HG03280 (cell line): ENCODE data around the gene WSCD1.

Experiments used
- ATAC-seq: cut with Tn5 transposase; IDR thresholded peaks from one replicate; pipeline ENCODE4 v1.9.1; 2021; ENCODE audit warnings: mild to moderate bottlenecking, moderate library complexity; ENCODE audit not compliant: unreplicated experiment

The WSCD1 gene

GRCh38 chr17:6057562-6057961 lies 12.6 kb upstream of the WSCD1 start:
- no peak for ATAC-seq

DNA sequence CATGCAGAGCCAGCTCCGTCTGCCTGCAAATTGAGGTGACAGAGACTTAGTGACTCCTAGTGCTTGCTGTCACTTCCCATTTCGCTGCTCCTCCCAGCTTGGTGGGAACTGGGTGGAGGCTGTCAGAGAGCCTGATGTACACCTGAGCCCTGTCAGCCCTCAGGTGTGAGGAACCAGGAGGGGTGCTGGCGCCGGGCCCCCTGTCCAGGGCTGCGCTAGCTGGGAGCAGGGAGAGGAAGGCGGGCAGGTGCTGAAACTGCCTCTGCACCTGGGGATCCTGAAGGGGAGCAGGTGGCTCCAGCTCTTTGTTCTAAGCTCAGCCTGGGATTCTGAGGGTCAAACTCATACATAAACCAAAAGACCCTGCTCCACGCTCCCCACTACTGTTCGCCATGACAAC lies 10.8 kb upstream of the WSCD1 start:
- ATAC-seq = no peak

GRCh38 chr17:6061290-6061689 lies 8.9 kb upstream of the WSCD1 start:
- no peak for ATAC-seq

GRCh38 chr17:6064868-6065267 lies 5.3 kb upstream of the WSCD1 start:
- no peak for ATAC-seq

GRCh38 chr17:6065351-6065750 lies 4.8 kb upstream of the WSCD1 start:
- no peak for ATAC-seq

DNA sequence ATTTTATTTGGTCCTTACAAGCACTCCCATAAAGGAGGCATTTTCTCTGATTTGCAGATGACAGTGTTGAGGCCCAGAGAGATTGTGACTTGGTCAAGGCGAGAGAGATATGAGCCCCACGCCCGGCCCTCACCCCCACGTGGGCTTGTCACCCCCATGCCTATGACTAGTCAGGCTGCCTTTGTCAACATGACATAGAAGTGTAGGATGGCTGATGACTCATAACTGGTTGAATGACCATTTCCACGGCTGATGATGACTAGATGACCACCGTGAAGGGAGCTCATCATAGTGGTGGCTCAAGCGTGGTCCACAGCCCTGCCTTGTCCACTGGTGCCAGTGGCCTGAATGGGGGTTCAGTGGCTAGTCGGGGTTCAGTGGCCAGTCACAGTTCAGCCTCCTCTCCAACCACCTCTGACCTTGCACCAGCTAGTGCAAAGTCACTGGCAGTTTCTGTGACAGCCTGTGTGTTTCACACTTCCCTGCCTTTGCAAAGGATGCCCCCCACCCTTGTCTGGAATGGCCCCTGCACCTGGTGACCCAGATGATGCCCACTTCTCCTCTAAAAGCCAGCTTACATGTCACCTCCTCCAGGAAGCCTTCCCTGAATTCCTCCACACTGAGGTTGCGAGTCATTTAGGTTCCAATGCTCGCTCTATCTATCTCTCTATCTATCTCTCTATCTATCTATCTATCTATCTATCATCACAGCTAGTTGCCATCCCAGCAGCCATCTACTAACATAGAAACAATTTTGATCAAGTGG lies 3.8 kb upstream of the WSCD1 start:
- ATAC-seq = no peak

GRCh38 chr17:6067060-6067459 lies 3.1 kb upstream of the WSCD1 start:
- ATAC-seq = no peak

DNA sequence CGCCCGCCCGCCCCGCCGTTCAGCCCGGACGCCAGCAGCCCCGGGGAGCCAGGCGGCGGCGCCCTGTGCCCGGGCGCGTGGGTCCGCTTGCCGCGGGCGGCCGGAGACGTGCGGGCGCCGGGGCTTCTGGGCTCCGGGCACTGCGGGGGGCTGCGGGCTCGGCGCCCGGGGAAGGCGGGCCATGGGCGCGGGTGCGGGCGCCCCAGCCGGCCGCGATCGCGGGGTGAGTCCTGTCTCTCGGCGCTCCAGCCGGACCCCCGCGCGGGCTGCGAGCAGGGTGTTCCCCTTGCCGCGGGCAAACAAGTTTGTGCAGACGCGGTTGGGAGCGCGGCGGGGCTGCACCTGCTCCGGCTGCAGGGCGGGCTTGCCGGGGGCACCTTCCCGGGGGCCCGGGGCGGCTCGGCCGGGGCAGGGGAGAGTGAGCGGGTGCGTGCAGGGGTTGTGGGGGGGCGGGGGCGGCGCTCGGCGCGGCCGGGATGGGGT lies 292 bp downstream of the WSCD1 start:
- no peak for ATAC-seq

- no peak for ATAC-seq
These were observed 833 bp downstream of the WSCD1 start for GRCh38 chr17:6070913-6071511.

DNA sequence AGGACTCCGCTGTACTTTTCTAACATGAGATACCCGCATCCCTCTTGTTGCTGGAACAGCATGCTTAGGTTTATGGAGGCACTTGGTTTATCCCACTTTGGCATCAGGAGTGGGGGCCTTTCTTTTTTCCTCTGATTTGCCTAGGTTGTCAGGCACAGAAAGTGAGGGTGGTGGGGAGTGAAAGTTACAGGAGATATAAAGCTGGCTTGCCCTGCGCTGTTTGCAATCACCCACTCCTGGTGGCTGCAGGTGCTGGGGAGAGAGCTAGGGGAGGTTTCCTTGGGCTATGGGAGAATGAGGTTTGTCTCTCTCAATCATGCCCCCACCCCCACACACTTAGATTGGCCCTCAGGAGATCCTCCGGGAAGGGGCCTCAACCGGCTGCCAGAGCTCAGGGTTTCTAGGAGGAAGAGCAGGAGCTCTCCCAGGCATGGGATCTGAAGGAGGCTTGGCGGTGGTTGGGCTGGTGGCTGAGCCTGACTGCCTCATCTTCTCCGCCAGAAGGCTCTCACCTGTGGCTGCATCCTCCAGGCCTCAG lies 1.4 kb downstream of the WSCD1 start:
- no peak for ATAC-seq

DNA sequence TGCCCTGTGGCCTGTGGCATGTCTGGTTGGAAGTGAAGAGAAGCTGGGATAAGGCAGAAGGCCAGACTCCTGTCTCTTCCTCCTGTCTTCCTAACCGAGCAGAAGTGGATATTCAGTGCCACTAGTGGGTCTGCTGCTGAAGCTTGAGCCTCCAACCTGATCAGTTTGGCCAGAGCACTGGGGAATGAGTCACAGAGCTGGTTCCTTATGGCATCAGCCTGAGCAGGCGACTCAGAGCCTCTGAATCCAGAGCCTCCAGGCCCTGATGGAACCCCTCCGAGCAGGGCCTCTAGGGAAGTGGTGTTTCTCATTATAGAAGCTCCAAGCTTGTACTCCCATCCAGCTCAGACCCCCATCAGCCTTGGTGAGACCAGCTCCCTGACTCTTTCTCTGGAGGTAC lies 2.0 kb downstream of the WSCD1 start:
- ATAC-seq = no peak

DNA sequence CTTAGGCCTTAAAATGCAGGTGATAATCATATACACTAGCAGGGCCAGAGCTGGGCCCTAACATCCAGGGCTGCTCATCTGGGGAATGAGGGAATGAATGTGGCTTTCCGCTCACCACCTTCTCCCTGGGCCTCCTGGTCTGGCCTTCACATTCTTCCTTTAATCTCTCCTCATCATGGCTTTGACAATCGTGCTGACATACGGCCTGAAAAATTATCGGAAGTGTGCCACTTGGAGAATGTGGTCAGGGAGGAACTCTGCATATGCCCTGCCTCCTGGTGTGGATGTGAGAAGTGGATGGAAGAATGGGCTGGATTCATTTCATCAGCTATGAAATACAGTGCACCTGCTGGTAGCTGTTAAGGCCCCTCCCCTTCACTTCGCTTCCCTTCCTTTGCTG lies 2.4 kb downstream of the WSCD1 start:
- no peak for ATAC-seq

DNA sequence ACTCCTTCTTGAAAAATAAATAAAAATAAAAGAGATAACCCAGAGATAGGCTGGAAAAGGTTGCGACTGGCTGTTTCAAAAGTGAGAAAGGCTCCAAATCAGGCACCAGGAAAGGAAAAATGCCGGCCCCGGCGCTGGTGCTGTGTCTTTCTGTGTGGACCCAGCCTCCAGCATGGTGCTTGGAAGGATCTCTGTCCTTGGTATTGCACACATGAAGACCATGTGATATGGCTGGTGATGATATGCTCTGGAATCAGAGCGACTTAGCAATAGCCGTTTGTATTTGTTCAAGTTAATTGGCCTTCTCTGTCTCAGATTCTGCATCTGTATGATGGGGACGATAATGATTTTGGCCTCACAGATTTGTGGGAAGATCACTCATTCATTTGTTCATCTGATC lies 3.4 kb downstream of the WSCD1 start:
- ATAC-seq = no peak

- ATAC-seq = no peak
These were observed 4.9 kb downstream of the WSCD1 start for GRCh38 chr17:6075050-6075449.

DNA sequence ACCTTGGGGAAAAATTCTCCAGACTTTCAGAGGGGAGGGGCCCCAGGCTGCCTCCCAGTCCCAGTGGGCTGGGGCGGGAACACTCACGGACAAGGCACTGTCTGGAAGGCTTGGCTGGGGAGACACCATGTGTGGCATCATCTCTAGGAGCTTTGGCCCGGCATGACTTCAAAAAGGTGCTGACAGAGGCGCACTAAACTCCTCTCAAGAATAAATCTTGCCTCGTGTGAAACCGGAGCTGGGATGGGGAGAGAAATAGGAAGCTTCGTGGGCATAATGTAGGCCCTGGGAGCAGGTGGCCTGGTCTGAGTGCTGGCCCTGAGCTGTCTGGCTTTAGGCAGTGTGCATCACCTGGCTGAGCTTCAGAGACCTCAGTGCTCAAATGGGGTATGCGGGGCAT lies 5.7 kb downstream of the WSCD1 start:
- ATAC-seq = no peak

- no peak for ATAC-seq
These were observed 7.6 kb downstream of the WSCD1 start for GRCh38 chr17:6077752-6078151.

- no peak for ATAC-seq
These were observed 8.3 kb downstream of the WSCD1 start for GRCh38 chr17:6078458-6078871.

DNA sequence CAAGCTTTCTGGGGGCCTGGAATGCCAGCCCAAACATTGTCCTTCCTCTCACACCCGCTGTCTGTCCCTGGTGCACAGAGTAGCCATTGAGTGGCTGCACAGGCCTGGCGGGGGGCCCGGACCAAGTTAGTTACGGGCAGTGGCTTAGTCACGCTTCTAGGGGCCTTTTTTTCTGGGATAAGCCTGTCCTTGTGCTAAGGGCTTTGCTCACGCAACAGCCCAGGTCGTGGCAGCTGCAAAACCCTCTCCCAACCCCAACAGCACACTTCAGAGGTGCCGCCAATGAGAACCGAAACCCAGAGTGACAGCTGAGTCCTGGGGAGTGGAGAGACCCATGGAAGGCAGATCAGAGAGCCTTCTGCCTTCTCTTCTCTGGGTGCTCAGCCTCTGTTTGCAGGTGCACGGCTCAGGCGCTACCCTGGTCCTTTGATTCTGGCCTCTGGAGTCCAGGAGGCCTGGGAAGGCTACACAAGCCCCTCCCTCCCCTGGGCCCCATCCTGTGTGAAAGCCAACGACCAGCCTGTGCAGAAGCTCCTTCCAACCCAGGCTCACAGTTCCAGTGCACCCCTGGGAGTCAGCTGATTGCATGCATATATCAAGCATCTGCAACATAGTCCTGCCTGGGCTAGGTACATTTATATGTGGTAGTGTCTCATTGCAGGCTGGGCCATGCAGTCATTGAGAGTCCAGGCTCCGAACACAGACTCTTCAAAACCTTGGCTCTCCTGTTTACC lies 9.1 kb downstream of the WSCD1 start:
- ATAC-seq = no peak

DNA sequence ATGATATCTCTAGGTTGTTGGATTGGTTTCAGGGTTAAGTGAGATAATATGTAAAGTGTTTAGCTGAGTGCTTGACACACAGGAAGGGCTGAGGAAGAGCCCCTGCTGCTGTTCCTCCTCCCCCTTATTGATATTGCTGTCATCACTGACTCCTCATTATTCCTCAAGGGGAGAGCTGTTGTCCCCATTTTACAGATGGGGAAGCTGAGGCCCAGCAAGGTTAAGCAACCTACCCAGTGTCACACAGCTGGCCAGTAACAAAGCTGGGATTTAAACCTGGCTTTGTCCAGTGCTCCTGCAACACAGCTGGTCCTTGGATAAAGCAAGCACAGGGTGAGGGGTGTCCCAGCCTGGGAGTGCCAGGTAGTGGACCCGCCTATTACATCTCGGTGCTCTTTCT lies 9.8 kb downstream of the WSCD1 start:
- no peak for ATAC-seq

DNA sequence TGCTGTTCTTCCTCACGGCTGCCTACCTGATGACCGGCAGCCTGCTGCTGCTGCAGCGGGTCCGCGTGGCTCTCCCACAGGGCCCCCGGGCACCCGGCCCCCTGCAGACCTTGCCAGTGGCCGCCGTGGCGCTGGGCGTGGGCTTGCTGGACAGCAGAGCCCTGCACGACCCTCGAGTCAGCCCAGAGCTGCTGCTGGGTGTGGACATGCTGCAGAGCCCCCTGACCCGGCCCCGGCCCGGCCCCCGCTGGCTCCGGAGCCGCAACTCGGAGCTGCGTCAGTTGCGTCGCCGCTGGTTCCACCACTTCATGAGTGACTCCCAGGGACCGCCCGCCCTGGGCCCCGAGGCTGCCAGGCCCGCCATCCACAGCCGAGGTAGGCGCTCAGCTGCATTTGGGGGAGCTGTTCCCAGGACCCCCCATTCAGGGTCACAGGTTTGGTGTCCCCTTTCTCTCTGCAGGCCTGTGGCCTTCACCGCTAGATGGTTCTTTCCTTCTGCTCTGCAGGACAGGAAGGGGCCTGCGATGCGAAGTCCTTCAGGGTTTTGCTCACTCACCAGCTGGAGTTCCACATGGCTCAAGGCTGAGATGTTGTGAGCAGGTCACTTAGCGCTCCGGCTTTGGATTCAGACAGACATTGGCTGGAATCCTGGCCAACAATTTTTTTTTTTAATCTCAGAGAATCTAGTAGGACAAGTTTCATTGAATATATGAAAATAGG lies 10.7 kb downstream of the WSCD1 start:
- no peak for ATAC-seq

DNA sequence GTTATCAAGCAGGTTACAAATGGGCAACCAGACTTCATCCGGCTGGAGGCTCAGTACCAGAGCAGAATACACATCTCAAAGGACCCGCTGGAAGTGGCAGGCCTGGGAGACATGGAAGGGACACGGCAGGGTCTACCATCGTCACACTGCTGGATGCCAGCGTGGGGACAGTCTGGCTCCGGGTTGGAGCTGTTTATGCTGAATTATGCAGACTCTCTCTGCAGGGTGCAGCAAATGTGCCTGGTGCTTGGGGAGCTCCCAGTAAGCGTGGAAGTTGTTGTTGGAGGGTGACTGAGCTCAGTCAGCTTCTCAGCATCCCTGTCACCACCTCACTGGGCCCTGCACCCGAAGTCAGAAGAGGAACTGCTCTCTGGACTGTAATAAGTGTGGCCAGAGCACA lies 12.2 kb downstream of the WSCD1 start:
- ATAC-seq = no peak
